ENCODE results near the gene GIN1.
"Not testable (repeated sequence)": the region's sequence is repeated elsewhere in the genome, so short reads cannot be mapped to it uniquely, and the experiment has no call there.

DNA sequence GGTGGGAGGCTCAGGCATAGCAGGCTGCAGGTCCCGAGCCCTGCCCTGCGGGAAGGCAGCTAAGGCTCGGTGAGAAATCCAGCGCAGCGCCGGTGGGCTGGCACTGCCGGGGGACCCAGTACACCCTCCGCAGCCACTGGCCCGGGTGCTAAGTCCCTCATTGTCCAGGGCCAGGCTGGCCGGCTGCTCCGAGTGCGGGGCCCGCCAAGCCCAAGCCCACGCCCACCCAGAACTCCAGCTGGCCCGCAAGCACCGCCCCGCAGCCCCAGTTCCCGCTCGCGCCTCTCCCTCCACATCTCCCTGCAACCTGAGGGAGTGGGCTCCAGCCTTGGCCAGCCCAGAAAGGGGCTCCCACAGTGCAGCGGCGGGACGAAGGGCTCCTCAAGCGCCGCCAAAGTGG is 22.2 kb upstream of the GIN1 start:
- TF ChIP-seq, protein P1, sequence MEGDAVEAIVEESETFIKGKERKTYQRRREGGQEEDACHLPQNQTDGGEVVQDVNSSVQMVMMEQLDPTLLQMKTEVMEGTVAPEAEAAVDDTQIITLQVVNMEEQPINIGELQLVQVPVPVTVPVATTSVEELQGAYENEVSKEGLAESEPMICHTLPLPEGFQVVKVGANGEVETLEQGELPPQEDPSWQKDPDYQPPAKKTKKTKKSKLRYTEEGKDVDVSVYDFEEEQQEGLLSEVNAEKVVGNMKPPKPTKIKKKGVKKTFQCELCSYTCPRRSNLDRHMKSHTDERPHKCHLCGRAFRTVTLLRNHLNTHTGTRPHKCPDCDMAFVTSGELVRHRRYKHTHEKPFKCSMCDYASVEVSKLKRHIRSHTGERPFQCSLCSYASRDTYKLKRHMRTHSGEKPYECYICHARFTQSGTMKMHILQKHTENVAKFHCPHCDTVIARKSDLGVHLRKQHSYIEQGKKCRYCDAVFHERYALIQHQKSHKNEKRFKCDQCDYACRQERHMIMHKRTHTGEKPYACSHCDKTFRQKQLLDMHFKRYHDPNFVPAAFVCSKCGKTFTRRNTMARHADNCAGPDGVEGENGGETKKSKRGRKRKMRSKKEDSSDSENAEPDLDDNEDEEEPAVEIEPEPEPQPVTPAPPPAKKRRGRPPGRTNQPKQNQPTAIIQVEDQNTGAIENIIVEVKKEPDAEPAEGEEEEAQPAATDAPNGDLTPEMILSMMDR (IDR thresholded peaks at IDR 0.05), result not testable (repeated sequence)
- TF ChIP-seq POLR2A (IDR thresholded peaks at IDR 0.05), result not testable (repeated sequence)

Data from Peyer's patch (tissue), 4 donors.